Measurements from ENCODE around the gene TBX18. TPM values are rescaled to one million over a fixed set of nuclear protein-coding genes. Genes with fewer than 3 reads are reported as not detected.

Gene TBX18
- total and polyA plus RNA-seq, 10 of the 15 experiments (the other 5 are each of a cell fraction or from before 2014, with no cell fraction given): 0.03 to 6.1 (median 0.17) TPM; not detected in 6

DNA sequence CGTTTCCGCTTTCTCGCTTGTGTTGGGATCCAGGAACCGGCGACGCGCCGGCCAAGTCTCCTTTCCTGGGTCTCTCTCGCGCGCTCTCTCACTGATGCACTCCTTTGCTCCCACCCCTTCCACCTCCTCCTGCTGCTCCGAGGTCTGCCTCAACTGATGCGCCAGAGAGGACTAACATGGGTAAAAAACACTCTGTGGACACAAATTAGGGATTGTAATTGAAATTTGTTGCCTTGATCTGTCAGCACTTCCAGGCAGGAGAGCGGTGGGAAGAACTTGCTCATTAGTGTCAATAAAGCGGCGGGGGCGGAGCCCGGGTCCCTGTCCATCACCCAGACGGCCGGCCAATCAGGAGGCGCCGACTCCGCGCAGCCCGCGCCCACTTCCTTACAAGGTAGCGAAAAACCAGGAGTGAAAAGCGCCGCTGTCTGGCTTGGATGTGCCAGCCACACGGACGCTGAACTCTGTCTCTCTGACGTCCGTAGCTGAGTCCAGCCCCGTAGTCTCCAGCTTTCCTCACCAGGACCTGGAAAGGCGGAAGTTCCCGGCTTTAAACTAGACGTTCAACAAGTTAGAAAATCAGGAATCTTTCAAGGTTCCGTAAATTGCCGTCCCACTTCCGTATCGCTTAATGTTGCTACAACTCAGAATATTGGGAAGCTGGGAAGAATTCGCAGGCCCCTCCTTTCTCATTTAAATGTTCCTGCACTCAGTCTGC is at the start of gene TBX18 (continued):
- no peak for TF ChIP-seq NRF1 (conservative IDR thresholded peaks at IDR 0.05; ENCODE audit: low read depth, low read length)
- TF ChIP-seq, protein P1, sequence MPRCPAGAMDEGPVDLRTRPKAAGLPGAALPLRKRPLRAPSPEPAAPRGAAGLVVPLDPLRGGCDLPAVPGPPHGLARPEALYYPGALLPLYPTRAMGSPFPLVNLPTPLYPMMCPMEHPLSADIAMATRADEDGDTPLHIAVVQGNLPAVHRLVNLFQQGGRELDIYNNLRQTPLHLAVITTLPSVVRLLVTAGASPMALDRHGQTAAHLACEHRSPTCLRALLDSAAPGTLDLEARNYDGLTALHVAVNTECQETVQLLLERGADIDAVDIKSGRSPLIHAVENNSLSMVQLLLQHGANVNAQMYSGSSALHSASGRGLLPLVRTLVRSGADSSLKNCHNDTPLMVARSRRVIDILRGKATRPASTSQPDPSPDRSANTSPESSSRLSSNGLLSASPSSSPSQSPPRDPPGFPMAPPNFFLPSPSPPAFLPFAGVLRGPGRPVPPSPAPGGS (IDR thresholded peaks at IDR 0.05; ENCODE audit: borderline replicate concordance, insufficient read depth, low read depth, low read length, poor library complexity, severe bottlenecking): no peak

DNA sequence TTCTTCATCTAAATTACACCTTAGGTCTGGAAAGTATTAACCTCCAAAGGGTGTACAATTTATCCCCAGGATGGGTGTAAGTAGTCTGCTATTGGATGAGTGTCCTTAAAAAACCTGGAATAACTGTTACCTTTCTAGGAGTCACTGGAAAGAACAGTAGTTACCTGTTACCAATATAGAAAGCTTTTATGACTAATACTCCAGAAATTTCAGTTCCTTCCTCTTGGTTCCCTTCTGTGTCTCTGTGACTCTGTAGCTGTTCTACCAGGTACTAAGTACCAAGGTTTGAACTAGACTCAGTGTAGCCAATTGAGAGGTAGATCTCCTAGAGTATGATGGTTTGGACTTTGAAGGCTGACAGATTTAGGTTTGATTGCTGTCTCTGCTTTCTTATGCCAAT is 47.0 kb upstream of the TBX18 start:
- Histone ChIP-seq H3K9ac (ENCODE audit: control insufficient read depth, insufficient read depth, low read length) (no peak overlapping the region), H3K4me3 (no peak overlapping the region), H3K4me2 (ENCODE audit: control insufficient read depth, insufficient read depth) (no peak overlapping the region), H2AFZ (ENCODE audit: control insufficient read depth, low read depth, low read length) (no peak overlapping the region), H3K36me3 (ENCODE audit: control insufficient read depth in 2 of 2, insufficient read depth in 2 of 2, low read length in 1 of 2) (no peaks in the 10 kb centered on the region), H3K9me3 (replicated peaks; ENCODE audit: control insufficient read depth, insufficient read depth, low read length) (no peaks in the 10 kb centered on the region), H4K20me1 (ENCODE audit: control insufficient read depth, insufficient read depth) (no peaks in the 10 kb centered on the region), H3K27me3 (replicated peaks in 1 of 2; ENCODE audit: control insufficient read depth in 2 of 2, insufficient read depth in 2 of 2, low read length in 1 of 2) (no peaks in the 10 kb centered on the region), H3K27ac (ENCODE audit: control insufficient read depth, insufficient read depth) (no peak overlapping the region), H3K79me2 (ENCODE audit: control insufficient read depth, insufficient read depth, low read length) (no peaks in the 10 kb centered on the region), H3K4me1 (ENCODE audit: control insufficient read depth, insufficient read depth, low read length) (no peaks in the 10 kb centered on the region)
- intact Hi-C loops (cut with micrococcal nuclease; ENCODE audit: unreplicated experiment): no loop called here
- ChIA-PET CTCF (no interaction called here), SMC1A (ENCODE audit: uncharacterized antibody, unreplicated experiment) (interaction anchor here (0.8 kb wide), 1 partner anchor 357 kb away, joined by 4 read pairs; no protein-coding TSS in a partner anchor), RAD21 (ENCODE audit: unreplicated experiment) (no interaction called here), POLR2A (no interaction called here)
- DNase-seq (ENCODE audit: low read depth, low spot score) (no peak), FAIRE-seq (no peak), ATAC-seq (no peak)
- in situ Hi-C loops (cut with MboI): no loop called here
- BruUV-seq (replicated peaks): no TSS peak
- TF ChIP-seq NR2C2 (IDR thresholded peaks at IDR 0.05; ENCODE audit: borderline replicate concordance, control insufficient read depth, insufficient read length, low read depth) (no peak), ZBTB33 (IDR thresholded peaks at IDR 0.05) (no peak), PML (IDR thresholded peaks at IDR 0.05; ENCODE audit: low read length) (no peak), SREBF1 (IDR thresholded peaks at IDR 0.05; ENCODE audit: low read length) (no peak), CREB1 (IDR thresholded peaks at IDR 0.05; ENCODE audit: low read depth) (no peak), SMAD5 (IDR thresholded peaks at IDR 0.05; ENCODE audit: low read depth) (no peak), ZNF207 (IDR thresholded peaks at IDR 0.05; ENCODE audit: borderline replicate concordance) (no peak), SRF (IDR thresholded peaks at IDR 0.05; ENCODE audit: low read depth in 2 of 2, low read length in 2 of 2) (no peak), CEBPZ (IDR thresholded peaks at IDR 0.05; ENCODE audit: low read depth, low read length) (no peak)
- TF ChIP-seq, protein P2, sequence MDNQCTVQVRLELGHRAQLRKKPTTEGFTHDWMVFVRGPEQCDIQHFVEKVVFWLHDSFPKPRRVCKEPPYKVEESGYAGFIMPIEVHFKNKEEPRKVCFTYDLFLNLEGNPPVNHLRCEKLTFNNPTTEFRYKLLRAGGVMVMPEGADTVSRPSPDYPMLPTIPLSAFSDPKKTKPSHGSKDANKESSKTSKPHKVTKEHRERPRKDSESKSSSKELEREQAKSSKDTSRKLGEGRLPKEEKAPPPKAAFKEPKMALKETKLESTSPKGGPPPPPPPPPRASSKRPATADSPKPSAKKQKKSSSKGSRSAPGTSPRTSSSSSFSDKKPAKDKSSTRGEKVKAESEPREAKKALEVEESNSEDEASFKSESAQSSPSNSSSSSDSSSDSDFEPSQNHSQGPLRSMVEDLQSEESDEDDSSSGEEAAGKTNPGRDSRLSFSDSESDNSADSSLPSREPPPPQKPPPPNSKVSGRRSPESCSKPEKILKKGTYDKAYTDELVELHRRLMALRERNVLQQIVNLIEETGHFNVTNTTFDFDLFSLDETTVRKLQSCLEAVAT (IDR thresholded peaks at IDR 0.05): no peak

All from GM12878 (cell line).